ENCODE results near the gene SEC14L6. TPM values are rescaled to one million over a fixed set of nuclear protein-coding genes. Genes with fewer than 3 reads are reported as not detected.

The SEC14L6 gene
- total RNA-seq, 1 experiment from 2014 or later = not detected

DNA sequence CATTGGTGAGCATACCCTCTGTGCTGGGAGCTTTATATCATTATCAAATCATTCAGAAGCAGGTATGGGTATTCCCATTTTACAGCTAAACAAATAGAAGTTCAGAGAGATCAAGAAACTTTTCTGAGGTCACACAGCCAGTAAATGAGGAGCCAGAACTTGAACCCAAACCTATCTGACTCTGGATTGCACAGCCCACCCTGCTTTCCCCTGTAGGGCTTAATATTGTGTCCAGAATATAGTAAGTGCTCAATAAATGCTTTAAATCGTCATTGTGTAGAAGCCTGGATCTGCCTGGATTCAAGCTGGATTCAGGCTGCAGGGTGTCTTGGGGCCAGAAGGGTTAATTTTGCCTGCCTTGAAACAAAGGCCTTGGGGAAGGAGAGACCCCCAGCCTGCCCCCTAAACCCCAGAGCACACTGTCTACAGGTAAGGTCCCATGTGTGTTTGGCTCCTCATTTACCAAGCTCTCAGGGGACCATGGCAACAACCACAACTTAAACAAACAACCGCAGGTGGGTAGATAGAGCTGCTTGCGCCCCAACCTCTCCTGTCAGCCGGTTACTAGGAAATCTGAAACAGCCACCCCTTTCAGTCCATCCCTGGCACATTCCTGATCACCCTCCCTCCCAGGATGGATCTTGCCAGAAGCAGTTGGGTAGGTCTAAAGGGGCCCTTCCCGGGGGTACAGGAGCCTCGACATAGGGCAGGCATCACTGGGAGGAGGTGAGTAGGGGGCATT is 71.7 kb downstream of the SEC14L6 start:
- Mint-ChIP-seq H3K9me3 (ENCODE audit: unreplicated experiment) (peaks cover 6% of the 10 kb centered on the region), H3K4me3 (ENCODE audit: unreplicated experiment) (no peak overlapping the region), H3K27ac (ENCODE audit: low read depth, unreplicated experiment) (no peak overlapping the region), H3K36me3 (ENCODE audit: insufficient read depth, unreplicated experiment) (no peaks in the 10 kb centered on the region), H3K4me1 (ENCODE audit: insufficient read depth, unreplicated experiment) (peaks cover 8% of the 10 kb centered on the region), H3K27me3 (ENCODE audit: insufficient read depth, unreplicated experiment) (peaks cover 12% of the 10 kb centered on the region)
- intact Hi-C loops (cut with micrococcal nuclease) = no loop called here
- ChIA-PET CTCF (interaction anchor here (0.9 to 4.2 kb wide), 4 partner anchors 10 to 185 kb away, joined by 3 to 27 read pairs (median 4); no protein-coding TSS in a partner anchor), POLR2A (interaction anchor here (0.7 kb wide), 1 partner anchor 9 kb away, joined by 3 read pairs; no protein-coding TSS in a partner anchor)
- BruUV-seq (replicated peaks) = no TSS peak
- no peak for DNase-seq (ENCODE audit: unreplicated experiment)
- TF ChIP-seq, protein P1, sequence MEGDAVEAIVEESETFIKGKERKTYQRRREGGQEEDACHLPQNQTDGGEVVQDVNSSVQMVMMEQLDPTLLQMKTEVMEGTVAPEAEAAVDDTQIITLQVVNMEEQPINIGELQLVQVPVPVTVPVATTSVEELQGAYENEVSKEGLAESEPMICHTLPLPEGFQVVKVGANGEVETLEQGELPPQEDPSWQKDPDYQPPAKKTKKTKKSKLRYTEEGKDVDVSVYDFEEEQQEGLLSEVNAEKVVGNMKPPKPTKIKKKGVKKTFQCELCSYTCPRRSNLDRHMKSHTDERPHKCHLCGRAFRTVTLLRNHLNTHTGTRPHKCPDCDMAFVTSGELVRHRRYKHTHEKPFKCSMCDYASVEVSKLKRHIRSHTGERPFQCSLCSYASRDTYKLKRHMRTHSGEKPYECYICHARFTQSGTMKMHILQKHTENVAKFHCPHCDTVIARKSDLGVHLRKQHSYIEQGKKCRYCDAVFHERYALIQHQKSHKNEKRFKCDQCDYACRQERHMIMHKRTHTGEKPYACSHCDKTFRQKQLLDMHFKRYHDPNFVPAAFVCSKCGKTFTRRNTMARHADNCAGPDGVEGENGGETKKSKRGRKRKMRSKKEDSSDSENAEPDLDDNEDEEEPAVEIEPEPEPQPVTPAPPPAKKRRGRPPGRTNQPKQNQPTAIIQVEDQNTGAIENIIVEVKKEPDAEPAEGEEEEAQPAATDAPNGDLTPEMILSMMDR (IDR thresholded peaks at IDR 0.05; ENCODE audit: unreplicated experiment) = no peak

DNA sequence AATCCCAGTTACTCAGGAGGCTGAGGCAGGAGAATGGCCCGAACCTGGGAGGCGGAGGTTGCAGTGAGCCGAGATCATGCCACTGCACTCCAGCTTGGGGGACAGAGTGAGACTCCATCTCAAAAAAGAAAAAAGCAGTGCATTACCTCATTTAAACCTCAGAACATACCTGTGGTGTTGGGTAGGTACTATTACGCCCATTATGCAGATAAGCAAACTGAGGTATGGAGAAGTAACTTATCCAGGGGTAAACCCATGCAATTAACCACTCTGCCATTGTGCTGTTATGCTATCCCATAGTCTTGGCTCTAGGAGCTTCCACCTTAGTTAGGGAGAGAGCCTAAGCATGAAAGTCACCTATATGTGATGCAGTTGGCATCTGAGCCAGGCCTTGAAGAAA is 72.4 kb downstream of the SEC14L6 start:
- Mint-ChIP-seq H3K27me3 (ENCODE audit: insufficient read depth, unreplicated experiment) (peaks cover 12% of the 10 kb centered on the region), H3K36me3 (ENCODE audit: insufficient read depth, unreplicated experiment) (no peaks in the 10 kb centered on the region), H3K9me3 (ENCODE audit: unreplicated experiment) (peaks cover 6% of the 10 kb centered on the region), H3K27ac (ENCODE audit: low read depth, unreplicated experiment) (no peak overlapping the region), H3K4me1 (ENCODE audit: insufficient read depth, unreplicated experiment) (peaks cover 8% of the 10 kb centered on the region), H3K4me3 (ENCODE audit: unreplicated experiment) (no peak overlapping the region)
- intact Hi-C loops (cut with micrococcal nuclease) = no loop called here
- TF ChIP-seq, protein P1 (IDR thresholded peaks at IDR 0.05; ENCODE audit: unreplicated experiment) = no peak
- no peak for DNase-seq (ENCODE audit: unreplicated experiment)
- no TSS peak for BruUV-seq (replicated peaks)
- ChIA-PET POLR2A (no interaction called here), CTCF (interaction anchor here (0.6 to 4.2 kb wide), 3 partner anchors 11 to 804 kb away, joined by 3 to 27 read pairs (median 4); no protein-coding TSS in a partner anchor)

DNA sequence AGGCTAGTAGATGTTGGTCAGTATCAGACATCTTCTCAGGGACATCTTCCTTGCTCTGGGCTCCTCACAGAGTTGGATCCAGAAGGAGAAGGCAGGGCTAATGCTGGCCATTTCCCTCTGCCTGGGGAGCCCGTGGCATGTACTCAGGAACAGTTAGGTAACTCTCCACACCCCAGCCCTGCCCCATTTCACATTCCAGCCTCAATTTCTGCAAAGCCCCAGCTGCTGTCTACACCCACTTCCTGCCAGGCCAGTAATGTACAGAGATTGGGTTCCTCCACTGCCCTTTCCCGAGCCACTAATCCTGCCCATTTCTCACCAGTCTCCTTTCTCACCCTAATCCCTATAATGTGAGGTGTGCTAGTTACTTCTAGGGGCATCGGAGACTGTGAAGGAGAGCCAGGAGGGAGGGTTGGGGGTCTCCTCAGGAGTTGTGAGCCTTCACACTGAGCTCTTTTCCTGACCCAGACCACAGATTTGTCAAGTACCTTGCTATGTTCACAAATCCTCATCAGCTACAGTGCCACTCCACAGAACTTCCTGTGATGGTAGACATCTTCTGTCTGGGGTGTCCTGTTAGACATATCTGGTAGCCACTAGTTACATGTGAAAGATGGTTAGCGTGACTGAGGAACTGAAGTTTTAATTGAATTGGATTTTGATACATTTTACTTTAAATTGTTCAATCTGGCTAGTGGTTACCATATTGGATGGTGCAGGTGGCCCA is 73.4 kb downstream of the SEC14L6 start:
- Mint-ChIP-seq H3K27ac (ENCODE audit: low read depth, unreplicated experiment) (peak overlapping the region; percentile 76), H3K4me1 (ENCODE audit: insufficient read depth, unreplicated experiment) (peaks cover 8% of the 10 kb centered on the region), H3K36me3 (ENCODE audit: insufficient read depth, unreplicated experiment) (no peaks in the 10 kb centered on the region), H3K9me3 (ENCODE audit: unreplicated experiment) (peaks cover 6% of the 10 kb centered on the region), H3K4me3 (ENCODE audit: unreplicated experiment) (no peak overlapping the region), H3K27me3 (ENCODE audit: insufficient read depth, unreplicated experiment) (peaks cover 12% of the 10 kb centered on the region)
- ChIA-PET CTCF (interaction anchor here (0.6 to 4.2 kb wide), 4 partner anchors 12 to 803 kb away, joined by 3 to 27 read pairs (median 4); no protein-coding TSS in a partner anchor), POLR2A (interaction anchor here (0.8 kb wide), 1 partner anchor 15 kb away, joined by 3 read pairs; no protein-coding TSS in a partner anchor)
- TF ChIP-seq, protein P1 (IDR thresholded peaks at IDR 0.05; ENCODE audit: unreplicated experiment) = no peak
- DNase-seq (ENCODE audit: unreplicated experiment) = peak; percentile 15
- intact Hi-C loops (cut with micrococcal nuclease) = no loop called here
- no TSS peak for BruUV-seq (replicated peaks)

Other genes starting within 250 kb of the SEC14L6 start
- gene TBC1D10A, start 219.8 kb downstream of the SEC14L6 start, total RNA-seq (2022) = 11.1 and 13.1 TPM in 2 replicates
- 167 and 193 TPM in 2 replicates for gene SF3A1, start 189.8 kb downstream of the SEC14L6 start, total RNA-seq (2022)
- 1.1 and 1.7 TPM in 2 replicates for gene CCDC157, start 189.7 kb downstream of the SEC14L6 start, total RNA-seq (2022)
- gene RNF215, start 159.3 kb downstream of the SEC14L6 start, total RNA-seq (2022) = 18.4 and 19.6 TPM in 2 replicates
- 20.0 and 29.1 TPM in 2 replicates for gene SEC14L2, start 149.7 kb downstream of the SEC14L6 start, total RNA-seq (2022)
- gene MTFP1, start 121.0 kb downstream of the SEC14L6 start, total RNA-seq (2022) = 23.2 and 31.6 TPM in 2 replicates
- not detected in 2 replicates for gene SEC14L3, start 74.7 kb downstream of the SEC14L6 start, total RNA-seq (2022)
- gene SEC14L4, start 41.0 kb downstream of the SEC14L6 start, total RNA-seq (2022) = not detected in 2 replicates
- gene GAL3ST1, start 27.9 kb upstream of the SEC14L6 start, total RNA-seq (2022) = not detected in 2 replicates
- 114 and 145 TPM in 2 replicates for gene PES1, start 45.2 kb upstream of the SEC14L6 start, total RNA-seq (2022)
- gene TCN2, start 60.4 kb upstream of the SEC14L6 start, total RNA-seq (2022) = 1.2 and 1.4 TPM in 2 replicates
- gene SLC35E4, start 89.0 kb upstream of the SEC14L6 start, total RNA-seq (2022) = 2.9 and 3.4 TPM in 2 replicates
- 5.6 and 6.5 TPM in 2 replicates for gene DUSP18, start 121.1 kb upstream of the SEC14L6 start, total RNA-seq (2022)
- 276 and 338 TPM in 2 replicates for gene OSBP2, start 148.1 kb upstream of the SEC14L6 start, total RNA-seq (2022)